ENCODE results near the gene PLXNA1. TPM values are rescaled to one million over a fixed set of nuclear protein-coding genes. Genes with fewer than 3 reads are reported as not detected.

PLXNA1 gene
- total and polyA plus RNA-seq, 12 donors: 14.3 to 29.7 (median 24.1) TPM

DNA sequence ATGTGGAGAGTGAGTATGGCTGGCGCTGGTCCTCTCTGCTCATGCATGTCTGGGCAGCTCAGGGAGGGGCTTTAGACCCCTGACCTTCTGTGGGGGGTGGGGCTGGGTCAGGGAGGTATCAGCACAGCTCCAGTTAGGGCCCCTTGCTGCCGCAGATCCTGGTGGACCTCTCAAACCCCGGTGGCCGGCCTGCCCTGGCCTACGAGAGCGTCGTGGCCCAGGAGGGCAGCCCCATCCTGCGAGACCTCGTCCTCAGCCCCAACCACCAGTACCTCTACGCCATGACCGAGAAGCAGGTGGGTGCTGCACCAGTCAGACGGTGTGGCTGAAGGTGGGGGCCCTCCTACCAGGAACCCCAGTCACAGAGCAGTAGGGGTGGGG lies 20.2 kb downstream of the PLXNA1 start:
- WGBS, 2 donors: 92 to 97% methylated on average over 12 of the region's 12 CpGs
- TF ChIP-seq, protein P1, sequence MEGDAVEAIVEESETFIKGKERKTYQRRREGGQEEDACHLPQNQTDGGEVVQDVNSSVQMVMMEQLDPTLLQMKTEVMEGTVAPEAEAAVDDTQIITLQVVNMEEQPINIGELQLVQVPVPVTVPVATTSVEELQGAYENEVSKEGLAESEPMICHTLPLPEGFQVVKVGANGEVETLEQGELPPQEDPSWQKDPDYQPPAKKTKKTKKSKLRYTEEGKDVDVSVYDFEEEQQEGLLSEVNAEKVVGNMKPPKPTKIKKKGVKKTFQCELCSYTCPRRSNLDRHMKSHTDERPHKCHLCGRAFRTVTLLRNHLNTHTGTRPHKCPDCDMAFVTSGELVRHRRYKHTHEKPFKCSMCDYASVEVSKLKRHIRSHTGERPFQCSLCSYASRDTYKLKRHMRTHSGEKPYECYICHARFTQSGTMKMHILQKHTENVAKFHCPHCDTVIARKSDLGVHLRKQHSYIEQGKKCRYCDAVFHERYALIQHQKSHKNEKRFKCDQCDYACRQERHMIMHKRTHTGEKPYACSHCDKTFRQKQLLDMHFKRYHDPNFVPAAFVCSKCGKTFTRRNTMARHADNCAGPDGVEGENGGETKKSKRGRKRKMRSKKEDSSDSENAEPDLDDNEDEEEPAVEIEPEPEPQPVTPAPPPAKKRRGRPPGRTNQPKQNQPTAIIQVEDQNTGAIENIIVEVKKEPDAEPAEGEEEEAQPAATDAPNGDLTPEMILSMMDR (IDR thresholded peaks at IDR 0.05): no peak
- no peak for ATAC-seq
- Histone ChIP-seq H3K9me3 (no peaks in the 10 kb centered on the region), H3K27me3 (no peaks in the 10 kb centered on the region), H3K4me3 (no peak overlapping the region), H3K36me3 (peaks cover 0 to 23% (median 0%) of the 10 kb centered on the region in 9 donors), H3K4me1 (peaks cover 5 to 57% (median 29%) of the 10 kb centered on the region in 9 donors), H3K27ac (no peak overlapping the region)
- no peak for DNase-seq
- intact Hi-C loops (cut with DNase I): loop anchor here in 3 of 10 donors (5.0 to 10.0 kb wide), 3 partner anchors 251 to 542 kb away; no protein-coding TSS in a partner anchor

DNA sequence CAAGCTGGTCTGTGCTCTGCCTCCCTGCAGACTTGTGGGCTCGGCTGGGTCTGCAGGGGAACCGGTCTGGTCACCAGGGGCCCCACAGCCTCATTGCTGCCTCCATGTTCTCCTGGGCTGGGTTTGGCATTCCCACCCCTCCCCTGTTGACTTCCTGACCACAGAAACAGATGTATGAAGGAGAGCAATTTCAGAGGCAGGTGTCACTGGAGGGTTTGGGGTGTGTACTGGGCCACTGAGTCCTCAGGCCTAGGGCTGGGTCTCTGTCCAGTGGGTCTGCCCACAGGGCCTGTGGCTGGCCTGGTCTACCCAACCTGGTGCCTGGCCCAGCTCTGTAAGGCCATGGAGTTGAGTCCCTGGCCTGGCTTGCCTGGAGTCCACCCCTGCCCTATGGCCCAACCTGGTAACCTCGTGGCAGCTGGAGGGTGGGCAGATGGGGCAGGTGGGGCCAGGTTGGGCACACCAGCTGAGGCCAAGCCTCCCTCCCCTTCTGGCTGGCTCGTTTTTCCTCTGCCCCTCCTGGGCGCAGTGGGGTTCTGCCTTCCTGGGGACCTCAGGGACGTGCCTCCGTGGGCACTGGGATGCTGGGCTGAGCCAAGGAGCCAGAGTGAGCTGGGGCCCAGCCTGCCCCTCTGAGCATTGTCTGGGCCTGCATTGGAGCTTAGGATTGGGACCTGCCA lies 20.8 kb downstream of the PLXNA1 start:
- DNase-seq (no peak), ATAC-seq (no peak)
- Histone ChIP-seq H3K4me1 (peaks cover 5 to 57% (median 34%) of the 10 kb centered on the region in 9 donors), H3K27me3 (no peaks in the 10 kb centered on the region), H3K27ac (no peak overlapping the region), H3K4me3 (no peak overlapping the region), H3K9me3 (no peaks in the 10 kb centered on the region), H3K36me3 (peaks cover 0 to 23% (median 0%) of the 10 kb centered on the region in 9 donors)
- TF ChIP-seq, protein P1 (IDR thresholded peaks at IDR 0.05): no peak
- intact Hi-C loops (cut with DNase I): loop anchor here in 3 of 10 donors (5.0 to 10.0 kb wide), 3 partner anchors 251 to 541 kb away; no protein-coding TSS in a partner anchor
- WGBS, 2 donors: 94 to 97% methylated on average over 7 of the region's 7 CpGs

DNA sequence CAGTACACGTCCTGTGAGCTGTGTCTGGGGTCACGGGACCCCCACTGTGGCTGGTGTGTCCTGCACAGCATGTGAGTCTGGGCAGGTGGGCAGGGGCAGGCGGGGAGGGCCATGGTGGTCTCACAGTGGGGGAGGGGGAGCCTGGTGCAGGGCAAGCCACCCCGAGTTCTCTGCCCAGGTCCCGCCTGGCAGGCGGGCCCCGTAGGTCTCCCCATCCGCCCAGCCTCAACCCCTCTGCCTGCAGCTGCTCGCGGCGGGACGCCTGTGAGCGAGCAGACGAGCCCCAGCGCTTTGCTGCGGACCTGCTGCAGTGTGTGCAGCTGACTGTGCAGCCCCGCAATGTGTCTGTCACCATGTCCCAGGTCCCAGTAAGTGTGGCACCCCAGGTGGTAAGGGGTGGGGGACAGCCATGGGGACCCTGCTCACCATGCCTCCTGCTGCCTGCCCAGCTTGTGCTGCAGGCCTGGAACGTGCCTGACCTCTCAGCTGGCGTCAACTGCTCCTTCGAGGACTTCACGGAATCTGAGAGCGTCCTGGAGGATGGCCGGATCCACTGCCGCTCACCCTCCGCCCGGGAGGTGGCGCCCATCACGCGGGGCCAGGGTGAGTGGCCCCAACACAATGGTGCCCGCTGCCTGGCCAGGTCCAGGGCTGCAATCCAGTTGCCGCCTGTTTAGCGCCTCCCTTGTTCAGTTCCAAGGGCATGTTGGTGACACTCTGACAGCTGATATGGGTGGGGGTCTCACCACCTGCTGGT lies 21.9 kb downstream of the PLXNA1 start:
- TF ChIP-seq, protein P1 (IDR thresholded peaks at IDR 0.05): no peak
- WGBS, 2 donors: 95 to 96% methylated on average over 32 of the region's 32 CpGs
- peaks cover 0 to 23% (median 0%) of the 10 kb centered on the region in 9 donors for H3K36me3 ChIP-seq
- H3K4me1 ChIP-seq: peaks cover 5 to 56% (median 40%) of the 10 kb centered on the region in 9 donors
- no peaks in the 10 kb centered on the region for H3K9me3 ChIP-seq
- H3K27me3 ChIP-seq: no peaks in the 10 kb centered on the region
- intact Hi-C loops (cut with DNase I): loop anchor here in 3 of 10 donors (5.0 to 10.0 kb wide), 3 partner anchors 253 to 540 kb away; no protein-coding TSS in a partner anchor
- no peak for DNase-seq
- H3K27ac ChIP-seq: no peak overlapping the region
- no peak overlapping the region for H3K4me3 ChIP-seq
- ATAC-seq: no peak

DNA sequence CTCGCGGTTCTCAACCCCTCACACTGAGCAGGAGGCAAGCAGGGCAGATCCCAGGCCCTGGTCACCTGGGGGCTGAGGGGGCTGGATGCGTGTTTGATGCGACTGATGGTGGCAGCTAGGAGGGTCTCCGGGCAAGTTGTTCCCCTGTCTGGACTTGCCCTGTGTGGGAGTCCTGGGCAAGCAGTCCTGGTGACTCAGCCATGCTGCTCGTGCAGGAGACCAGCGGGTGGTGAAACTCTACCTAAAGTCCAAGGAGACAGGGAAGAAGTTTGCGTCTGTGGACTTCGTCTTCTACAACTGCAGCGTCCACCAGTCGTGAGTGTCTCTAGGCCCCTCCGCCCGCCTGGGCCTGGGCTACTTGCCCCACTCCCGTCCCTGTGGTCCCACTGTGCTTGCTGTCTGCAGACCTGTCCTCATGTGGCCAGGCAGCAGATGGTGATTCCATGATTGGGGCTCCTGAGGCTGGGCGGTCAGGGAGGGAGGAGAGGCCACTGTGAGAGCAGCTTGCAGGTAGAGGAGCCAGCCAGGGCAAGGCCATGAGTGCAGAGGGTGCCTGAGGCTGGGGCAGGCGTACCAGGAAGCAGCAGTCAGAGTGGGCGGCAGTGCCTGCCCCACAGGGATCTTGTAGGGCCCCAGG lies 23.1 kb downstream of the PLXNA1 start:
- H3K9me3 ChIP-seq: no peaks in the 10 kb centered on the region
- DNase-seq: no peak
- no peaks in the 10 kb centered on the region for H3K27me3 ChIP-seq
- peaks cover 5 to 58% (median 36%) of the 10 kb centered on the region in 9 donors for H3K4me1 ChIP-seq
- H3K4me3 ChIP-seq: no peak overlapping the region
- TF ChIP-seq, protein P1 (IDR thresholded peaks at IDR 0.05): no peak
- no peak for ATAC-seq
- H3K36me3 ChIP-seq: peaks cover 0 to 23% (median 0%) of the 10 kb centered on the region in 9 donors
- no peak overlapping the region for H3K27ac ChIP-seq
- whole genome bisulfite sequencing, 2 donors: 93 to 96% methylated on average over 17 of the region's 17 CpGs
- intact Hi-C loops (cut with DNase I): loop anchor here in 1 of 10 donors (10.0 kb wide), 1 partner anchor 539 kb away; no protein-coding TSS in a partner anchor

Data from heart right ventricle (tissue), 16 donors.